HG03521 (cell line): Measurements from ENCODE around the gene TMA7.
"Not testable (repeated sequence)": the region's sequence is repeated elsewhere in the genome, so short reads cannot be mapped to it uniquely, and the experiment has no call there.

Experiments
- ATAC-seq: cut with Tn5 transposase; IDR thresholded peaks from one replicate; pipeline ENCODE4 v1.9.1; 2021; ENCODE audit warnings: mild to moderate bottlenecking, moderate library complexity; ENCODE audit not compliant: unreplicated experiment

The TMA7 gene

DNA sequence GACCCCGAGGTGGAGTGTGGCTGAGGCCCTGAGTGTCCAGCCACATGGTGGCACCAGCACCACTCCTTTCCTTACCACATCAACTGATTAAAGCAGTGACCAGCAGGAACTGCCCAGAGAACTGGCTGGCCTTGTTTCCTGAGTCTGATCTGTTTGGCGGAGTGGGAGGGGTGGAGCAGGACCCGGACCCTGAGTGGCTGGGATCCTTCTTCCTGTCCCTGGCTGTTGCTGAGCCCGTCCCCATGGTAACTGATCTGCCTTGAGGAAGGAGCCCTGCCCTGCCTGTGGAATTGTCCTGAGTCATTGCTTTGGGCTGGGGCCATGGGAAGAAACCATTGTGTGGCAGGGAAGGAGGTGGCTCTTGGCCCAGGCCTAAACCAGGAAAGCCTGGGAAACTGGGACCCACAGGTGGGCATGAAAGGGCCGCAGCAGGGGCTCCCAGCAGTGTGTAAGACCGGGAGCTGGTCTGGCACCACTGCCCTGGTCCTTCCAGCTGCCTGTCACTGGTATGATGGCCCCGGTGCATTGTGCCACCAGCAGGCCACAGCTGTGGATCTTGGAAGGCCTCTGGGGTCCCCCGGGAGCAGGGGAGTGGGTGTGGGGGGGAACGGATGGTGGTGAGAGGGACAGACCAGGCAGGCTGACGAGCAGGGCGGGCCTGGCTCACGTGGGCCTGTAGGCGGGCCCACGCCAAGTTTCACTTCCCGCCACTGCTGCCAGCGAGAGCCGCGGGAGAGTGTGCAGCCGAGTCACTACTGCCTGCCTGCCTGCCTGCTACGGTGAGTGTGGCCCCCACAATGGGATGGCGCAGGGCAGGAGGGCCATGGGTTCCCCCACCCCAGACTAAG, 25.7 kb downstream of the TMA7 start:
- ATAC-seq = peak; percentile 86

DNA sequence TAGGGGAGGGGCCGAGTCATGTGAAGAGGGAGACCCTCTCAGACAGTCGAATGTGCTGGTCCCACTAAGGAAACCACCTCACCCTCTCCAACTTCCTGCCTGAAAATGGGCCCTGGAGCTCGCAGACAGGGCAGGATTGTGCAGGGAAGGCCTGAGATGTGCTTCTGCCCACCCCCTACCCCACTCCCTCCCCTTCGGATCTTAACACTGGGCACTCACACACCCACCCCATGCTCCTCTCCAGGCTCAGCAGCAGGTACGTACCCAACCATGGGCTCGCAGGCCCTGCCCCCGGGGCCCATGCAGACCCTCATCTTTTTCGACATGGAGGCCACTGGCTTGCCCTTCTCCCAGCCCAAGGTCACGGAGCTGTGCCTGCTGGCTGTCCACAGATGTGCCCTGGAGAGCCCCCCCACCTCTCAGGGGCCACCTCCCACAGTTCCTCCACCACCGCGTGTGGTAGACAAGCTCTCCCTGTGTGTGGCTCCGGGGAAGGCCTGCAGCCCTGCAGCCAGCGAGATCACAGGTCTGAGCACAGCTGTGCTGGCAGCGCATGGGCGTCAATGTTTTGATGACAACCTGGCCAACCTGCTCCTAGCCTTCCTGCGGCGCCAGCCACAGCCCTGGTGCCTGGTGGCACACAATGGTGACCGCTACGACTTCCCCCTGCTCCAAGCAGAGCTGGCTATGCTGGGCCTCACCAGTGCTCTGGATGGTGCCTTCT, 26.5 kb downstream of the TMA7 start:
- no peak for ATAC-seq

GRCh38 chr3:48467110-48467454, 27.0 kb downstream of the TMA7 start:
- ATAC-seq = no peak

DNA sequence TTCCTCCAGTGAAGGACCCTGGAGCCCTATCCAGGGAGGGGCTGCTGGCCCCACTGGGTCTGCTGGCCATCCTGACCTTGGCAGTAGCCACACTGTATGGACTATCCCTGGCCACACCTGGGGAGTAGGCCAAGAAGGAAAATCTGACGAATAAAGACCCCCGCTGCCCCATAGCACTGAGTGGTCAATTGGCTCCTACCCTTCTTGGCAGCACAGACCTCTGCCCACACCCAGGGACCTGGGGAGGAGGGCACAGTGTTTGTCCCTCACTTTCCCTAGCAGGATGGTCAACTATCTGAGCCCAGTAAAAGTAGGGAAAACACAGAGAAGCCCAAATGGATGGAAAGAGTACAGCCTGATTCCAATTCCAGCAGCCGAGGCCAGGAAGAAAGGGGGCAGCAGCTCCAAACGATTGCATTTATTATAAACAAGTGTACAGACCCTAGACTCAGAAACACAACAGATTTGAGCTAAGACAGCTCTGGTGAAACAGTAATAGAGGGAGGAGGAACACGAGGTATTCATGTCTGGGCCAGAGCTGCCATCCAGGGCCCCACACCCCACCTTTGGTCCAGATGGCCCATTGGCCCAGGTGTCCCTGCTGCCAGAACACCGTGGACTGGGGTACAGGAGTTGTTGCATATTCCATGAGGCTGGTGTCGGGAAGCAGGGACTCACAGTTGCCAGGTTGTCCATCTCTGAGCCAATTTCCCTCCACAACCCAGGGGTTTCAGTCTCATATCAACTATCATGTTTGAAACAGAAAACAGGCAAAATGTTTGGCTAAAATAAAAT, 27.6 kb downstream of the TMA7 start:
- ATAC-seq = no peak

- ATAC-seq = no peak
These were observed 28.3 kb downstream of the TMA7 start for GRCh38 chr3:48468329-48468731.

- no peak for ATAC-seq
These were observed 29.2 kb downstream of the TMA7 start for GRCh38 chr3:48469046-48469915.

- no peak for ATAC-seq
These were observed 30.2 kb downstream of the TMA7 start for GRCh38 chr3:48470286-48470685.

GRCh38 chr3:48472673-48472922, 32.5 kb downstream of the TMA7 start:
- ATAC-seq = no peak

DNA sequence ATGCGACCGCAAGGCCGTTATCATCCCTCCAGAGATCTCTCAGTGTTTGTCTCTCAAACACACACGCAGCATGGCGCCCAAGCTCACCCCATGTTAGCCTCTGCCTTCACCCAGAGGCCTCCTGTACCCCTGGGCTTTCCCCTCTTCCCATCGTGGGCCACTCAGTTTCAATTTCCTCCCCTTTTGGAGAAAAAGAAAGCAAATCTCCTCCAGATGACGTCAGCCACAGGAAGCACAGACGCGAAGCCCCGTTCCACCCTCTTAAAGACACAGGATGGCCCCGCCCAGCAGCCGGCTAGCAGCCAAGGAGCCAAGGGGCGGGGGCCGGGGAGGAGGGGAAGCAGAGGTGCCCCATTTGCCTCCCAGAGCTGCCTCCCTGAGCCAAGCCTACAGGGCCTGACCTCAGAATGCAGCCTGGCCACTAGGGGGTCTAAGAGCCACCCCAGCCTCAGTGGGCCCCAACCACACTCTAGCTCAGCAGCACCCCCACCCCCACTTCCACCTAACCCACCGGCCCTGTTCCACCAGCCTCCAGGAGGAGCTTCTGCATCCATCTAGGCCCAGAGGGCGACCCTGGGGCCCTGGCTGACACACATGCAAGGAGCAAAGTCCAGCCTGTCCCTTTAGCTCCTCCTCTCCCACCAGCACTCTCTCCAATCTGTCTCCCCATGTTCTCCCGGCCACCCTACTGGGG, 33.0 kb downstream of the TMA7 start:
- ATAC-seq = peak; percentile 70

DNA sequence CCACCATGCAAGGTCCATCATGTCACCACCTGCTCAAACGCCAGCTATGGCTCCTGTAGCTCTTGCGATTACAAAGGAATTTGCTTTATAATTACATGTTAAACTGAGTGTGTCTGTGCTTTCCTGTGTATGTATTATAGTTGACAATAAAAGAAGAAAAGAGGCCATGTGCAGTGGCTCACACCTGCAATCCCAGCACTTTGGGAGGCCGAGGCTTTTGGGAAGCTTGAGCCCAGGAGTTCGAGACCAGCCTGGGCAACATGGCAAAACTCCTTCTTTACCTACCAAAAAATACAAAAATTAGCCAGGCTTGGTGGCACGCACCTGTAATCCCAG, 33.5 kb downstream of the TMA7 start:
- no peak for ATAC-seq

- not testable (repeated sequence) for ATAC-seq
These were observed 34.0 kb downstream of the TMA7 start for GRCh38 chr3:48474031-48474430.

DNA sequence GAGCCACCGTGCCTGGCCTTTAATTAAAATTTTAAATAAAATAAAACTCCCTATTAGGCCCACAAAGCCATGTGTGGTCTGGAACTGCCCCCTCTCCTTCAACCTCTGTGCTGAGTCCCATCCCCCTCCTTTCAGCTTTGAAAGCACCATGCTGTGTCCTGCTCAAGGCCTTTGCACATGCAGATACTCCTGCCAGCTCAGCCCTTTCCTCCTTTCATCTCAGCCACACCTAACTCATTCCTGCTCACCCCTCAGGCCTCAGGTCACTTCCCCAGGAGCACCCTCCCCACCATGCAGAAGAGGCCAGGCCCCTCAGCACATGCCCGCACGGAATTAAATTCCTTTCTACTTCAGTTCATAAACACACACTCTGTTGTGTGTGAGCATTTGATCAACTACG, 34.6 kb downstream of the TMA7 start:
- ATAC-seq = no peak

DNA sequence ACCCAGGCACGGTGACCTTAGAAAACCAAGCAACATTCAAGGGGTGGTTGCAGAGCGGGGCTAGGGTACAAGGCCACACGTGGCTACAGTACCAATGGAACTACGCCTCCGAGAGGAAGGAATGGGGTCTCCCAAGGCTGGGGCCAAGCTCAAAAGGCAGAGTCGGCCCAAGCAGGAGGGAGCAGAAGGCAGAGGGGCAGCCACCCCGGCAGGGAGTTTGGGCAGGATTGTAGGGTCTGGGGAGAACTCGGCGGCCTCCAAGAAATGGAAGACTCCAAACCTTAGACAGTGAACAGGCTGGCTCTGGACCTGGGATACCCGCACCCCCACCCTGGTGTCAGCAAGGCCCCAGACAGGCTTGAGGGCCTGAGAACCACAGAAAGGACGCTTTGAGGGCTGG, 35.1 kb downstream of the TMA7 start:
- ATAC-seq = no peak

DNA sequence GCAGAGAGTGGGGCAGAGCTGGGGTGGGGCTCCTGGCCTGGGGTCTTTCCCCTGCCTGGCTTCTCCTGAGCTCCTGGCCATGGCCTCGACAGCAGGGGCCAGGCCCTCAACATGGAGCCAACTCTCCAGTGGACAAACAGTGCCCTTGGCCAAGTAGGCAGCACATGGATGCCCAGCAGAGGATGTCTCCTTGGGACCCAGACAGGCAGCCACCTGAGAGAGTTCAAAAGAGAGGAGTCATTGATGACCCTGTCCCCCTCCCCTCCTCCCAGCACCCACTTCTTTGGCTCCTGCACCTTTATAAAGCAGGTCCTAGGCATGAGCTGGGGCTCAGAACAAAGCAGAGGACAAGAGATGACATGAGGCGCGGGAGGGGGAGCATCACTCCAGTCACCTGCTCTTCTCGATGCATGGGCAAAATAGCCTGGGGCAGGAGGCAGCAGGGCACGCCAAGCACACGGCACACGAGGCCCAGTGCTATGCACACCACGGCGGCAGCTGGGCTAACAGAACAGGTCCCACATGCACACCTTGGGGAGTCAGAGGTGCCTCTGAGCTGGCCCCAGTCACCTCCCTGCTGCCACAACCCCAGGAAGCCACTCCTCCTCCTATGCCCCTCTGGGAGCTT, 36.5 kb downstream of the TMA7 start:
- ATAC-seq = no peak

DNA sequence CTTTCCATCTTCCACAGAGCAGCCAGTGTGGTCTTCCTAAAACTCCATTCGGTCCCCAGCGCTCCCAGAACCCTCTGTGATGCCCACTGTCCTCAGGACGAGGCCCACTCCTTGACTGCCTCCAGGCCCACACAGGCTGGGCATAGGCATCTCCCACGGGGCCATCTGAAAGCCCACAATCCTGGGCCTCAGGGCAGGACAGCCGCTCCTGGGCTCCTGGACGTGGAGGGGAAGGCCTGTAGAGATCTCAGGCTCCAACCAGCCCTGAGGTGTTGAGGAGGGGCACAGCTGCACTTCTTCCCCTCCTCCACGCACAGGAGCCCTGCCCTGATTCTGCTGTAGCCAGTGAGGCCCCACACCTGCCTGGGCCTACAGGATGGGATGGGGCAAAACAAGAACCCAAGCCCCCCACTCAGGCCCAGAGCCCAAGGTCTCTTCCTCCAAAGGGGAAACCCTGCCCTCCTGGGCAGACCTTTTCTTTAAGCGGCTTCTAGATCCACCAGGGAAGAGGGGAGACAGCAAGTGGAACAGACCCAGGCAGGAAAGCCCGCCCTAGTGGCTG, 38.0 kb downstream of the TMA7 start:
- ATAC-seq = no peak

- ATAC-seq = no peak
These were observed 38.8 kb downstream of the TMA7 start for GRCh38 chr3:48478626-48479555.

DNA sequence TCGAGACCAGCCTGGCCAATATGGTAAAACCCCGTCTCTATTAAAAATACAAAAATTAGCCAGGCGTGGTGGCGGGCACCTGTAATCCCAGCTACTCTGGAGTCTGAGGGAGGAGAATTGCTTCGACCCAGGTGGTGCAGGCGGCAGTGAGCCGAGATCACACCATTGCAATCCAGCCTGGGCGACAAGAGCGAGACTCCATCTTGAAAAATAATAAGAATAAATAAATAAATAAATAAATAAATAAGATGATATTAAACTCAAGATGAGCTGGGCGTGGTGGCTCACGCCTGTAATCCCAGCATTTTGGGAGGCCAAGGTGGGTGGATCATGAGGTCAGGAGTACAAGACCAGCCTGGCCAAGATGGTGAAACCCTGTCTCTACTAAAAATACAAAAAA, 40.8 kb downstream of the TMA7 start:
- not testable (repeated sequence) for ATAC-seq

- not testable (repeated sequence) for ATAC-seq
These were observed 42.8 kb downstream of the TMA7 start for GRCh38 chr3:48482822-48483221.

DNA sequence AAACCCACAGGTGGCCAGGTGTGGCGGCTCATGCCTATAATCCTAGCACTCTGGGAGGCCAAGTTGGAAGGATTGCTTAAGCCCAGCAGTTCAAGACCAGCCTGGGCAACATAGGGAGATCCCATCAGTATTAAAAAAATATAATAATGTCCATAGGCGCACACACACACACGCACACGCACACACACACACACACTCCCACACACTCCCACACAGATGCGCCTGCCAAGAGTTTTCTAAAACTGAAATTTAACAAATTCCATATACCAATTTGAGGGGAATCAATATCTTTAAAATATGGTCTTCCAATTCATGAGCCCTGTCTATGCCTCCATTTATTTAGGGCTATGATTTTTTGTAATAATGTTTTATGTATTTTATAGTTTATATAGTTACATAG, 46.9 kb downstream of the TMA7 start:
- ATAC-seq = no peak
